ENCODE measurements around the gene OSBPL6. TPM values are rescaled to one million over a fixed set of nuclear protein-coding genes. Genes with fewer than 3 reads are reported as not detected.
A peak's percentile ranks its signal among the peaks of the same experiment; 100 is the strongest.

The OSBPL6 gene
- total RNA-seq, 1 experiment from 2014 or later: 0.30 TPM

GRCh38 chr2:178306352-178307073 is 112.2 kb downstream of the OSBPL6 start:
- Histone ChIP-seq H2AFZ (ENCODE audit: low read length) (no peak overlapping the region), H3K9ac (ENCODE audit: low read length) (no peak overlapping the region)

GRCh38 chr2:178307650-178308049 is 113.3 kb downstream of the OSBPL6 start:
- H3K4me1 ChIP-seq (ENCODE audit: low read length): no peaks in the 10 kb centered on the region
- DNase-seq: no peak
- no peak overlapping the region for H3K4me2 ChIP-seq (ENCODE audit: low read depth, low read length, poor library complexity, severe bottlenecking)
- H4K20me1 ChIP-seq (ENCODE audit: insufficient read depth, low read depth, low read length): no peaks in the 10 kb centered on the region
- no peak overlapping the region for H2AFZ ChIP-seq (ENCODE audit: low read length)
- no peaks in the 10 kb centered on the region for H3K27me3 ChIP-seq (ENCODE audit: low read length)
- no peak overlapping the region for H3K9ac ChIP-seq (ENCODE audit: low read length)
- no peaks in the 10 kb centered on the region for H3K9me3 ChIP-seq (ENCODE audit: low read length)
- H3K9me2 ChIP-seq (replicated peaks; ENCODE audit: insufficient read depth, low read length): no peaks in the 10 kb centered on the region
- no peaks in the 10 kb centered on the region for H3K79me2 ChIP-seq (ENCODE audit: low read length)
- H3K4me3 ChIP-seq (ENCODE audit: low read length): no peak overlapping the region
- no peak overlapping the region for H3K27ac ChIP-seq (ENCODE audit: low read length)
- H3K36me3 ChIP-seq (ENCODE audit: insufficient read depth, low read length): no peaks in the 10 kb centered on the region

More at GRCh38 chr2:178306352-178307073, 112.2 kb downstream of the OSBPL6 start:
- H3K79me2 ChIP-seq (ENCODE audit: low read length): no peaks in the 10 kb centered on the region
- H3K9me3 ChIP-seq (ENCODE audit: low read length): no peaks in the 10 kb centered on the region
- H3K36me3 ChIP-seq (ENCODE audit: insufficient read depth, low read length): no peaks in the 10 kb centered on the region
- no peak overlapping the region for H3K27ac ChIP-seq (ENCODE audit: low read length)
- H3K27me3 ChIP-seq (ENCODE audit: low read length): no peaks in the 10 kb centered on the region
- H3K4me3 ChIP-seq (ENCODE audit: low read length): no peak overlapping the region
- H4K20me1 ChIP-seq (ENCODE audit: insufficient read depth, low read depth, low read length): no peaks in the 10 kb centered on the region
- no peaks in the 10 kb centered on the region for H3K9me2 ChIP-seq (replicated peaks; ENCODE audit: insufficient read depth, low read length)
- H3K4me2 ChIP-seq (ENCODE audit: low read depth, low read length, poor library complexity, severe bottlenecking): no peak overlapping the region
- DNase-seq: peak; percentile 82
- no peaks in the 10 kb centered on the region for H3K4me1 ChIP-seq (ENCODE audit: low read length)

GRCh38 chr2:178309541-178309940 is 115.2 kb downstream of the OSBPL6 start:
- Histone ChIP-seq H3K36me3 (ENCODE audit: insufficient read depth, low read length) (no peaks in the 10 kb centered on the region), H3K4me2 (ENCODE audit: low read depth, low read length, poor library complexity, severe bottlenecking) (no peak overlapping the region), H3K27me3 (ENCODE audit: low read length) (no peaks in the 10 kb centered on the region), H3K4me3 (ENCODE audit: low read length) (no peak overlapping the region), H3K4me1 (ENCODE audit: low read length) (no peaks in the 10 kb centered on the region), H3K27ac (ENCODE audit: low read length) (no peak overlapping the region), H2AFZ (ENCODE audit: low read length) (no peak overlapping the region), H4K20me1 (ENCODE audit: insufficient read depth, low read depth, low read length) (no peaks in the 10 kb centered on the region), H3K9ac (ENCODE audit: low read length) (no peak overlapping the region), H3K9me2 (replicated peaks; ENCODE audit: insufficient read depth, low read length) (no peaks in the 10 kb centered on the region), H3K79me2 (ENCODE audit: low read length) (no peaks in the 10 kb centered on the region), H3K9me3 (ENCODE audit: low read length) (no peaks in the 10 kb centered on the region)
- no peak for DNase-seq

- H3K27me3 ChIP-seq (ENCODE audit: low read length): no peaks in the 10 kb centered on the region; the same call in 1 of the 2 replicates
- H3K4me3 ChIP-seq (ENCODE audit: low read length): no peak overlapping the region
- H2AFZ ChIP-seq (ENCODE audit: low read length): no peak overlapping the region
- no peaks in the 10 kb centered on the region for H3K9me2 ChIP-seq (replicated peaks; ENCODE audit: insufficient read depth, low read length)
- no peaks in the 10 kb centered on the region for H4K20me1 ChIP-seq (ENCODE audit: insufficient read depth, low read depth, low read length)
- no peak overlapping the region for H3K27ac ChIP-seq (ENCODE audit: low read length)
- no peaks in the 10 kb centered on the region for H3K9me3 ChIP-seq (ENCODE audit: low read length)
- no peak overlapping the region for H3K9ac ChIP-seq (ENCODE audit: low read length)
- no peaks in the 10 kb centered on the region for H3K79me2 ChIP-seq (ENCODE audit: low read length)
- H3K36me3 ChIP-seq (ENCODE audit: insufficient read depth, low read length): no peaks in the 10 kb centered on the region
- H3K4me2 ChIP-seq (ENCODE audit: low read depth, low read length, poor library complexity, severe bottlenecking): no peak overlapping the region
- no peaks in the 10 kb centered on the region for H3K4me1 ChIP-seq (ENCODE audit: low read length)
- no peak for DNase-seq
These were observed 120.8 kb downstream of the OSBPL6 start for GRCh38 chr2:178315078-178315477.

- Histone ChIP-seq H2AFZ (ENCODE audit: low read length) (no peak overlapping the region), H3K27ac (ENCODE audit: low read length) (no peak overlapping the region), H3K4me1 (ENCODE audit: low read length) (no peaks in the 10 kb centered on the region), H3K4me2 (ENCODE audit: low read depth, low read length, poor library complexity, severe bottlenecking) (no peak overlapping the region), H4K20me1 (ENCODE audit: insufficient read depth, low read depth, low read length) (no peaks in the 10 kb centered on the region), H3K9me2 (replicated peaks; ENCODE audit: insufficient read depth, low read length) (no peaks in the 10 kb centered on the region), H3K9me3 (ENCODE audit: low read length) (no peaks in the 10 kb centered on the region), H3K4me3 (ENCODE audit: low read length) (no peak overlapping the region), H3K36me3 (ENCODE audit: insufficient read depth, low read length) (no peaks in the 10 kb centered on the region), H3K79me2 (ENCODE audit: low read length) (no peaks in the 10 kb centered on the region), H3K27me3 (ENCODE audit: low read length) (no peaks in the 10 kb centered on the region; the same call in 1 of the 2 replicates), H3K9ac (ENCODE audit: low read length) (no peak overlapping the region)
- no peak for DNase-seq
These were observed 121.2 kb downstream of the OSBPL6 start for GRCh38 chr2:178315488-178315948.

GRCh38 chr2:178317811-178318210 is 123.5 kb downstream of the OSBPL6 start:
- no peaks in the 10 kb centered on the region; the same call in 1 of the 2 replicates for H3K27me3 ChIP-seq (ENCODE audit: low read length)
- no peaks in the 10 kb centered on the region for H4K20me1 ChIP-seq (ENCODE audit: insufficient read depth, low read depth, low read length)
- H3K4me3 ChIP-seq (ENCODE audit: low read length): no peak overlapping the region
- no peaks in the 10 kb centered on the region for H3K79me2 ChIP-seq (ENCODE audit: low read length)
- no peak overlapping the region for H2AFZ ChIP-seq (ENCODE audit: low read length)
- H3K27ac ChIP-seq (ENCODE audit: low read length): no peak overlapping the region
- H3K36me3 ChIP-seq (ENCODE audit: insufficient read depth, low read length): no peaks in the 10 kb centered on the region
- H3K9me3 ChIP-seq (ENCODE audit: low read length): no peaks in the 10 kb centered on the region
- no peak overlapping the region for H3K9ac ChIP-seq (ENCODE audit: low read length)
- DNase-seq: no peak
- H3K4me1 ChIP-seq (ENCODE audit: low read length): no peaks in the 10 kb centered on the region
- no peaks in the 10 kb centered on the region for H3K9me2 ChIP-seq (replicated peaks; ENCODE audit: insufficient read depth, low read length)
- H3K4me2 ChIP-seq (ENCODE audit: low read depth, low read length, poor library complexity, severe bottlenecking): no peak overlapping the region

GRCh38 chr2:178320011-178320585 is 125.8 kb downstream of the OSBPL6 start:
- H3K27me3 ChIP-seq (ENCODE audit: low read length): no peaks in the 10 kb centered on the region; the same call in 1 of the 2 replicates
- no peak overlapping the region for H3K27ac ChIP-seq (ENCODE audit: low read length)
- H3K9me2 ChIP-seq (replicated peaks; ENCODE audit: insufficient read depth, low read length): no peaks in the 10 kb centered on the region
- no peaks in the 10 kb centered on the region for H3K9me3 ChIP-seq (ENCODE audit: low read length)
- no peak overlapping the region for H3K4me2 ChIP-seq (ENCODE audit: low read depth, low read length, poor library complexity, severe bottlenecking)
- H4K20me1 ChIP-seq (ENCODE audit: insufficient read depth, low read depth, low read length): no peaks in the 10 kb centered on the region
- no peaks in the 10 kb centered on the region for H3K4me1 ChIP-seq (ENCODE audit: low read length)
- H3K36me3 ChIP-seq (ENCODE audit: insufficient read depth, low read length): no peaks in the 10 kb centered on the region
- no peak overlapping the region for H2AFZ ChIP-seq (ENCODE audit: low read length)
- DNase-seq: no peak
- no peak overlapping the region for H3K9ac ChIP-seq (ENCODE audit: low read length)
- no peaks in the 10 kb centered on the region for H3K79me2 ChIP-seq (ENCODE audit: low read length)
- H3K4me3 ChIP-seq (ENCODE audit: low read length): no peak overlapping the region

- H3K4me1 ChIP-seq (ENCODE audit: low read length): no peaks in the 10 kb centered on the region
- H3K9me3 ChIP-seq (ENCODE audit: low read length): no peaks in the 10 kb centered on the region
- no peak overlapping the region for H3K27ac ChIP-seq (ENCODE audit: low read length)
- H3K4me2 ChIP-seq (ENCODE audit: low read depth, low read length, poor library complexity, severe bottlenecking): no peak overlapping the region
- H4K20me1 ChIP-seq (ENCODE audit: insufficient read depth, low read depth, low read length): no peaks in the 10 kb centered on the region
- H3K9me2 ChIP-seq (replicated peaks; ENCODE audit: insufficient read depth, low read length): no peaks in the 10 kb centered on the region
- no peak overlapping the region for H3K4me3 ChIP-seq (ENCODE audit: low read length)
- no peaks in the 10 kb centered on the region for H3K36me3 ChIP-seq (ENCODE audit: insufficient read depth, low read length)
- no peak overlapping the region for H2AFZ ChIP-seq (ENCODE audit: low read length)
- no peaks in the 10 kb centered on the region for H3K79me2 ChIP-seq (ENCODE audit: low read length)
- no peaks in the 10 kb centered on the region; the same call in 1 of the 2 replicates for H3K27me3 ChIP-seq (ENCODE audit: low read length)
- no peak overlapping the region for H3K9ac ChIP-seq (ENCODE audit: low read length)
- no peak for DNase-seq
These were observed 127.8 kb downstream of the OSBPL6 start for GRCh38 chr2:178322068-178322467.

Measured in Karpas-422 (cell line).